HG03469 (cell line): ENCODE measurements around the gene MFSD11.
"Not testable (repeated sequence)": the region's sequence is repeated elsewhere in the genome, so short reads cannot be mapped to it uniquely, and the experiment has no call there.

Experiments
- ATAC-seq: cut with Tn5 transposase; IDR thresholded peaks from one replicate; pipeline ENCODE4 v1.9.1; 2021; ENCODE audit warnings: mild to moderate bottlenecking, moderate library complexity, moderate number of reproducible peaks; ENCODE audit not compliant: unreplicated experiment

The MFSD11 gene

DNA sequence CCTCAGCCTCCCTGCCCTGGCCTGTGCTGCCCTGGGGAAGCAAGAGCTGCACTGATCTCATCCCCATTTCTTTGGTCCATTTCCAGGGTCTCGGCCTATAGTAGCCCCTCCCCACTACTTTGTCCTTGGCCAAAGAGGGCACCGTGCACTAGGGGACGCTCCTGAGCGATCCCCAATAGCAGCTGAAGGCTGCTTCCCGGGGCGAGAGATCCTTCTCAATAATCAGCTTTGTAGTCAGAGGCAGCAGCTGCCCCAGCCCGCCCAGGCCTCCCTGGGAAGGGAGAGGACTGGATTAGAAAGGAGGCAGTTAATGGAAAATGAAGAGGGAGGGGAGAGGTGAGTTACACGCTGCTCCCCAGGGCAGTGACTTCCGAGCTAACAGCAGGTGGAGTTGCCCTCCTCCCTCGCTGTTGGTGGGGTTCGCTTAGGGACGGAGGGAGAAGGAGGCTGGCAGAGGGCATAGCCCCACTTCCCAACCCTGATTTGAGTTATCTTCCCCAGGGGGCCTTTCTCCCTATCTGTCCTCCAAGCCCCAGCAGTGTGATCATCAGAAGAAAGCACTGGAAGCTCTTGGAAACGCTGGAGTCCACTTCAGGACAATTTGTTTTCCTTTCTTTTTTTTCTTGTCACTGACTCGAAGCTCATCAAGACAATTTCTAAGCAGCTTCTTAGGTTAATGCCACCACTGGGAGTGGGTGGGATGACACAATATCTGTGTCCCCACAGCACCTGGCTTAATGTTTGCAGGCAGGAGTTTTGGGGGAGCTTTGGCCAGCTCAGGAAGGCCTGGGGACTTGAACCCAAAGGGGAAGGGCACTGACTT, 29.7 kb upstream of the MFSD11 start:
- ATAC-seq: no peak

DNA sequence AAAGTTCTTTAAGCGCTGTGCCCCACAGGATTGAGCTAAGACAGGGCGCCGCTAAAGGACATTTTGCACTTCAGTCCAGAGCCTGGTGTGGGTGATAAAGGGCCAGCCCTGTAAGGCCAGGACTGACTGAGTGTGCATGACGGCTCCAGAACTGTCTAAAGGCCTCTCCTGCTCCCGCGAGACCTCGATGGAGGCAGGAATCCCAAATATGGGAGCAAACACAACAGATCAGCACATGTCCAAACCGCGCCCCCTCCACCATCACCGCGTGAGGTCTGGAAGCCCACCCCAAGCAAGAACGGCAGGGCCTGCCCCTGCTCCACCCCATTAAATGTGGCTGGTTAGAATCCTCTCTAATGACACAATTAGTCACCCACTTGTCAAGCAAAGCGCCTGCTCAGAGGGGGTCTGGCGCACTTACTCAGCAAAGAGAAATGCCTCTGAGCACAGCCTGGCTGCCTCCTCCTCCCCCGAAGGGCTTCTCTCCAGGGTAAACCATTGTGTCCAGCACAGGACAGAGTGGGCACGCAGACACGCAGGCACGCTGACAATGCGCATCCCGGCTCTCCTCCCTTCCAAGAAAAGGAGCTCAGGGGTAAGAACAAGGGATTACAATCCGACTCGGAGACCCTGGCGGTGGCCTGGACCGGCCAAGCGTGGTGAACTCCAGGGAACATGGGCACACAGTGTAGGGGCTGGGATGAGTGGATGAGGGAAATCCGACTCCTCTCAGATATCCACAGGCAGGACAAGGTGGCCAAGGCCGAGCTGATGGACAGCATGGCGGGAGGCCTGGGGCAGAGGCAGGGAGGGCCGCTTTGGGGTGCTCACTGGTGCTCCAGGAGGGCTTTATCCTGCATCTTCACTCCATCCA, 28.6 kb upstream of the MFSD11 start:
- no peak for ATAC-seq

DNA sequence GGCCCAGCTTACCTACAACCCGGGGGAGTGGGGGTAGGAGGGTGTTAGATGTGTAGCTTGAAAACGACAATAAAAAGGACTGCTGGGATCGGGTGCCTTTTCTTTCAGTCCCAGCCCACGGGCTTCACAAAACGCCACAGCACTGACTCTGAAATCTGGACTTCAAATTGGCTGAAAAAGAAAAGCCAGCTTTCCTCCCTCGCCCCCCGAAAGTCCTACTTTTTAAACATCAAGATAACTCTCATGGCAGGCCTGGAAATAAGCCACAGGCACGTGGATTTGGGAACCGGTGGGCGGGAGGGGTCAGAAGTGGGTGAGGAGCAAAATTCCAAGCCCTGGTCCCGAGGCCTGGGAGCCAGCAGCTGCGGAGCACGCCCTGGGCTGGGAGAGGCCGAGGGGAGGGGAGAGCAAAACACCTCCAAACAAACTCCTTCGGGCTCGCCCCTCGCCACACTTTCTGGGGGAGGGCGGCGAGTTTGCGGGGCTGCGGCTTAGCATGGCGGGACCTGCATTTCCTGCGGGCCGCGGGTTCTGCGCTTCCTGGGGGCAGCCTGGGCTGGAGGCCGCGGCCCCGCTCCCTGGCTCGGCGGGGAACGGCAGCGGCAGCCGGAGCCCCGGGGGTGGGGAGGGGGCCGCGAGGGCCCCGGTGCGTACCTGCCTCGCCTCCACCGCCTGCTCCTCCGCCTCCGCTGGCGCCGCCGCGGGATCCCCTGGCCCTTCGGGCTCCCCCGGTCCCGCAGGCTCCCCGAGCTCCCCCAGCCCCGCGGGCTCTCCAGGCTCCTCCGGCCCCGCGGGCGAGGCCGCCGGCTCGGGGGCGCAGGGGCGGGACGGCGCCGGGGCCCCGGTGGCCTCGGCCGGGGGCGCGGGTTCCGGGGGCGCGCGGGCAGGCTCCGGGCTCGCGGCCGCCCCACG, 27.7 kb upstream of the MFSD11 start:
- not testable (repeated sequence) for ATAC-seq

DNA sequence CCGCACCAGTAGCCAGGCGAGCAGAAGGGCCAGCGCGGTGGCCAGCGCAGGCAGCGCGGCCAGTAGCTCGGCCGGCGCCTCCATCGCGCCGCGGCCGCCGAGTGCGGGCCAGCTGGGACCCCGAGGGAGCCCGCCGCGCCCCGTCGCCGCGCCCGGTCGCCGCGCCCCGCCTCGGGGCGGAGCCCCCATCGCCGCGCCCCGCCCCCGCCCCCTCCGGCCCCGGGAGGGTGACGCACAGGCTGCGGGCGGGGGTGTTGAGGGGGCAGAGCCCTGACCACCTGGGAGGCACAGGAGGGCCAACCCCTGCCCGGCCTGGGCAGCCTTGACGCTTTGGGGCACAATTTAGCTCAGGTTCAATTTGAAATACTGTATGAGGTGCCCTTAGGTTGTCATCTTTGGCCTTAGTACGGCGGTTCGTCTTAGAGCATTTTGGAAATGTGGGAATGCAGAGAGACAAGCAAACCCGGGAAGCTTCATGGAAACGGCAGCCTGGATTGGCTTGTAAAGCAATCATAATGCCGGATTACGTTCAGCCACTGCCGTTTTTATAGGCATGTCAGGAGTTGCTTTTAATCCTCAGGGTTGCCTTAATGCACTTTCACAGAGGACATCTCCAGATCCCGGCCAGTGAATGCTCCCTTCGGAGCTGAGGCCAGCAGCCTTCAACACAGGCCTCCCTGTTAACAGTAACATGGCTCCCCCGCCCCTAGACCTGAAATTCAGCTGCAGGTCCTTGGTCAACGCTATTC, 26.9 kb upstream of the MFSD11 start, which contains the start of gene MXRA7:
TSS of gene MXRA7 (minus strand) at position 103 of the 749 bp plus-strand sequence. CDS start at position 84, 19 bp downstream.
- no peak for ATAC-seq

DNA sequence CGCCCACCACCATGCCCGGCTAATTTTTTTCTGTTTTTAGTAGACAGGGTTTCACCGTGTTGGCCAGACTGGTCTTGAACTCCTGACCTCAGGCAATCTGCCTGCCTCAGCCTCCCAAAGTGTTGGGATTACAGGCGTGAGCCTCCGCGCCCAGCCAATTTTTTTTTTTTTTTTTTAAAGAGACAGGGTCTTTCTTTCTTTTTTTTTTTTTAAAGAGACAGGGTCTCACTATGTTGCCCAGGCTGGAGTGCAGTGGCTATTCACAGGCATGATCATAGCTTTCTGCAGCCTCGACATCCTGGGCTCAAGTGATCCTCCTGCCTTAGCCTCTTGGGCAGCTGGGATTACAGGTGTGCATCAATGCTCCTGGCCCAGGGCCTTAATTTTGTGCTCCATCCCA, 25.6 kb upstream of the MFSD11 start:
- not testable (repeated sequence) for ATAC-seq

DNA sequence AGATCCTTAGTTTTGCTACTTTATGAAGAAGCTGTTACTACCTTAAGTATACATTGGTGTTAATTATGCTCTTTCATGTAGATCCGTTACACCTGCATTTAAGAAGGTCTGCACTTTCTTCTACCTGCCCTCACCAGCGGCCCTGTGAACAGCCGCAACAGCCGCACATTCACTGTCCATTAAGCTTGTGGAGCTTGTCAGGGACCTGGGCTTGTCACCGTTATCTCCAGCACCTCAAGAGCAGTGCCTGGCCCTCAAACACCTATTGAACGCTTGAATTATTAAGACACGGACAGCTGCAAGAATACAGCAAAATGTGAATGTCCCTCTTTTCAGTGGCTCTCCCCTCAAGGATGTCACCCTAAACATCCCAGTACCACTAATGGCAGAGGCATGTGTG, 24.2 kb upstream of the MFSD11 start:
- no peak for ATAC-seq

DNA sequence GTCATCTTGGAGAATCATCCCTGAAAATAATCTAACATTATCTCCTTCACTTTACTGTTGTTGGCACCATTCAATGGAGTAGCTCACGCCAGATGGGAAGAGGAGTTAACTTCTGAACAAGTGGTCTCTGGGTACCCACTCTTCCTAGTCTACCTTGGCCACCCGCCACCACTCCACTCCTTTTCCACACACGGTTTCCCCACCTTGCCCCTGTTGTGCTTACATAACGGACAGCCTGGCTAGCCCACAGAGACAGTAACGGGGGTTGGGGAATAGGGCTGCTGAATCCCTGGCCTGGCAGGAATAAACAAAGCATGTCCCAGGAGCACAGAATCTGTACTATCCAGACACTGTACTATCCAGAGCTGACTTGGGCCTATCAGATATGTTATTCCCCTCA, 23.6 kb upstream of the MFSD11 start:
- no peak for ATAC-seq

DNA sequence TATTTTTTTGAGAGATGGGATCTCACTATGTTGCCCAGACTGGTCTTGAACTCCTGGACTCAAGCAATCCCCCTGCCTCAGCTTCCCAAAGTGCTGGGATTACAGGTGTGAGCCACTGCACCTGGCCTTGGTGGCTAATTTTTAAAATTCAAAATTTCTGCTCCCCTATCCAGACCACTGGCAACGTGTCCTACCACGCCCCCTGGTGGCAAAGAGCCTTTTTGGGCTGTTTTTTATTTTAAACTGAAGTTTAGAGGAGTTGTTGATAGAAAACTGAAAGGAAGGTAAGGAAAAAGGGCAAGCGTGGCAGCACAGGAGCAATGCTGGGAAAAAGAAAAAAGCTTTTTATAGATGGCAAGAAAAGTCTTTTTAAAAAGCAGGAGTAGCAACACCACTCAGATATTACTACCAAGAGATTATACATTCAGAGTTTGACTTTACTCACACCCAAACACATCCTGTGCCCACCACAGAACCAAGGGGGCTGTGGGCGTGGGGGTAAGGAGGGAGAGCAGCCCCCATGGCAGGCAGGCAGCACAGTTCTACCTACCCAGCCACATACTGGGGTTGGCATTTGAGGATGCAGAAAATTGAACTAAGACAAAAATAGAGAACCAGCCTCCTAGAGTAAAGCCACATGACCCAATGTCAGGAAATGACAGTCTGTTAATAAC, 23.0 kb upstream of the MFSD11 start:
- ATAC-seq: no peak

DNA sequence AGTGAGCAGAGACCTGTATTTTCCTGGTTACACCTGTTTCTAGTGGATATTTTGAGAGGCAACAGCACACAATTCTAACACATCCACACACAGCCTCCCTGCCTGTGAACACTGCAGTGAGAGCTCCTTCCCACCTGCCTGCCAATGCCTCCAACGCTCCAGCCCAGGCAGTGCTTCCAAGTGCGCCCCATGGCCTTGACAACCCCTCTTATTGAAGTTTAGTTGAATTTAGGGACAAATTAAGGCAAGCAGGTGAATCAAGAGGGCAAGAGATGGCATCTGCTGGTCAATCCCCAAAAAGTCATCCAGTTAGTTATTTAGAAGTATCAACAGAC, 22.5 kb upstream of the MFSD11 start:
- ATAC-seq: no peak

DNA sequence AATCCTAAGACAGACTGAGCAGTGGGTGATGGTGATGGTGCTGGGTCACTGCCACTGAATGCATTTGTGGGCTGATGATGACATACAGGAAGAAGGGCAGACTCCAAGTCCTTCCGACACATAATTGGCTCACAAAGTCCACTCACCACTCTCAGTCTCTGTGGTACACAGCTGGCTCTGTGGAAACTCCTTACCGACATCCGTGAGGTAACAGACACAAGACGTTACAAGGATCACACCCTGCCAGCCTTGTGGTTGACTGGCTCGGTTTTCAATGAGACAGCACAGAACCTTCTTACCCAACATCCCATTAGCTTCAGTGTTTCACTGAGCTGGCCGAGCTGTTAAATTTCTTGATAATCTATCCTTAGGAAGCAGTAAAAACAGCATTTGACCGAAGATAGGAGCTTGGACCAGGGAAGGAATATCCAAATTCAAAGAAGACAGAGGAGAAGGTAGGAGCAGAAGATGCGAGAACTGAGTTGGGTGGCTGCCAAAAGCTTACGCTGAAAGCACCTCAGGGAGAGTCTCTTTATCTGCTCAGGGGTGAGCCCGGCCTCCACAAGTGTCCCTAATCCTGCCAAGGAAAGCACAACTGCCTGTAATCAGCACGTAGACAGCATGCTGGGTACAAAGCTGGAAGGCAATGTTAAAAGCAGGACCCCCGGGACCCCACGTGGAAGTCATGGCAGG, 21.6 kb upstream of the MFSD11 start:
- no peak for ATAC-seq

DNA sequence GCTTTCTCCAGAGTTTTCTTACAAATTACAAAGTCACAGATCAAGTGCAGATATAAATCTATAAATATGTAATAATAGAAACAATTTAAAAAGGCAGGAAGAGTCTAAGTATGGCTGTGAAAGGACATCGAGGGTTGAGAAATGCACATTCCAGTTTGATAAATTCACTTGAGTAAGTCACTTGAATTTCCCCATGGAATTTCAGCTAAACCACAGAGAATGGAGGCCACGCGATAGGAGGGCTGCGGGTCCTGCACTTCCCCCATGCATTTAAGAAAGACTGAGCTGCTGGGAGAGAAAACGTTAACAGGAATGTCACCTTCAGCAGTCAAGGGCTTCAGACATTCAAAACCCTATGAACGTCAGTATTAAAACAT, 21.1 kb upstream of the MFSD11 start:
- no peak for ATAC-seq

DNA sequence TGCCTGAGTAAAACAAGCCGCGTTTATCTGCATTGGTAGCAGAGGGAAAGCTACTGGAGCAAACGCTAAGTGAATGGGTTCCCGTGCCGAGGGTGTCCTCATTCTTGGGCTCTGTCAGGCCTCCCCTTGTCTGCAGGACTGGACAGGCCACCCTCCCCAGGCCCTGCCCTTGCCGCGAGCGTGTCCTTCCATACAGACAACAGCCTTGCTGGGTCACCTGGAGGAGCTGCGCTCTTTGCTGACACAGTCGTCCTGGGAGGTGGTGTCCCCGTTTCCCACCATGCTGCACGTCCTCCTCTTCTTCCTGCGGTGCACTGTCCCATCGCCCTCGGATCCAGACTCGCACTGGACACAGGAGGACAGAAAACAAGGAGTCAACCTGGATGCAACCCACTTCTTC, 19.4 kb upstream of the MFSD11 start:
- ATAC-seq: no peak

DNA sequence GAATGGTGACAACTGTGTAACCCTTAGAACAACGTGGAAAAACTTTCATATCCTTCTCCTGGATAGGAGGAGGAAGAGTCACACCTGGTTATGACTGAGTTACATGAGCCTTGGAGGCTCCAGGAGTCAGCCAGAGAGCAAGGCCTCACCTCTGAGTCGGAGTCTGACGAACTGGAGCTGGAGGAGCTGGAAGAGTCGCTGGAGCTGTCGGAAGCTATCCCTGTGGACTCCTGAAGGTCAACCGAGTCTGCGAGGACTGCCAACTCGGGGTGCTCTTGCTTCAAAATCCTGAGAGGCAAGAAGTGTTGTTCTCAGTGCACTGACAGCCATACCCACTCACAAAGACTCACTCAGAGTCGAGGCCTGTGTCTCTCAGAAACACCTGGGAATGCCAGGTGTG, 17.7 kb upstream of the MFSD11 start:
- ATAC-seq: no peak

DNA sequence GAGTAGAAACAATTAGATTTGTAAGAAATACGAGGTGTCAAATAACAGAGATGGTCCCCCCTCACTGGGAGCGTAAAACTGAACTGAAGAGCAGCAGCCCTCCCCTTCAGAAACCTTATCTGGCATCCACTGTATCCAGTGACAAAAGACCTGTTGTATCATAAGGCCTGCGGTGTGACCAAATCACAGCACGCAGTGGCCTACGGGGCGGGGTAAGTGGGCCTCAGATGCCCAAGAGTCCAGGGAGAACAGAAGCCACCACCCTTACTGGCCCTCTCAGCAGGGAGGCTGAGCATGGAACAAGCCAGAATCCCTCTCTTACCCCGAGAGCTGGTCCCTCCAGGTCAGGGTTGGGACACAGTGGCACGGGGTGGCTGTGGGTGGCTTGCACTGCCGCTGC, 17.0 kb upstream of the MFSD11 start:
- ATAC-seq: no peak

DNA sequence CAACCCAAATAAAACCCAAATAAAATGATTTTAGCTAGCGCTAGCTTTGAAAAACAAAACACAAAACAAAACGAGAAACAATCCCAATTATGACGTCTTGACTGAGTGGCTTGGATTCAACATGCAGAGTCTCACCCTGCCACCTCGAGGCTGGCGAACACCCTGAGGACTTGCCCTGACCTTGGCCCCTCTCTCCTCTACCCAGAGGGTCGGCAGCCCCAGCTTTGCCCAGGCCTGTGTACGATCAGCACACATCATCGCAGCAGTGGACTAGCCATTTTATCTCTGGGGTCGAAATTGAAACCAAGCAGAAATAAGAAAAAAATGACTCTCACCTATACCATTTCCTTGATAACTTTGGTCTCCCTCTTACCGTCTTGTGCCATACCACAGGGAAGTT, 16.5 kb upstream of the MFSD11 start:
- ATAC-seq: no peak

DNA sequence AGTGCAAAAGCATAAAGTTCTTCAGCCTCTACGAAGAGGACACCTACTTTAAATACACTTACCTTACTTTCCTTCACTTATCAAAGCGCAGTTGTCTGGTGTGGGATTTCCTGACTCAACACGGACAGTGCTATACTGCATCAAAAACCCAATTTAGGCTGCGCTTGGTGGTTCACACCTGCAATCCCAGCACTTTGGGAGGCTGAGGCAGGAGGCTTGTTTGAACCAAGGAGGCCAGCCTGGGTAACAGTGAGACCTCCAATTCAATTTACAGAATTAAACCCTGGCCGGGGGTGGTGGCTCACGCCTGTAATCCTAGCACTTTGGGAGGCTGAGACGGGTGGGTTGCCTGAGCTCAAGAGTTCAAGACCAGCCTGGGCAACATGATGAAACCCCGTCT, 15.6 kb upstream of the MFSD11 start:
- no peak for ATAC-seq

DNA sequence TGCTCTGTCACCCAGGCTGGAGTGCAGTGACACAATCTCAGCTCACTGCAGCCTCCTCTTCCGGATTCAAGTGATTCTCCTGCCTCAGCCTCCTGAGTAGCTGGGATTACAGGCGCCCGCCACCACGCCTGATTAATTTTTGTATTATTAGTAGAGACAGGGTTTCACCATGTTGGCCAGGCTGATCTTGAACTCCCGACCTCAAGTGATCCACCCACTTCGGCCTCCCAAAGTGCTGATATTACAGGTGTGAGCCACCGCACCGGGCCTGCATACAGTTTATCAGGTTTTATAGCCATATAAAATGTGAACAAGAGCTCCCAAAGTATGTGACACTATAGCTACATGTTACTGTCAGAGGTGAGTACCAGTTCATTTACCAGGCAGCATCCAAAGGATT, 14.9 kb upstream of the MFSD11 start:
- not testable (repeated sequence) for ATAC-seq

DNA sequence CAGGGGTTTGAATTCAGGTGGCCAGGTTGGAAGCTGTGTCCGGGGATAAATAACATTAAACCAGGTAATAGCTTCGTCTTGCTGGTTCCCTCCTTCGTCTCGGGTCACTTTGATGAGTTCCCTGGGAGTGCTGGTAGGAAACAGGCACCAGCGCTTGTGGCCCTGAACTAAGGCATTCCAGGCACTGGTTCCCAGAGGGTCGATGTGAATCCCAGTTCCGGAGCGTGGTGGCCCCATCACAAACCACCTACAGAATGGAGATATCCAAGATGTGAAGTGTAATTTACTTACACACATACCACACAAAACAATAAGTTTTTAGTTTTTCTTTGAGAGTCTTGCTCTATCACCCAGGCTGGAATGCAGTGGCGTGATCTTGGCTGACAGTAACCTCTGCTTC, 14.1 kb upstream of the MFSD11 start:
- no peak for ATAC-seq

DNA sequence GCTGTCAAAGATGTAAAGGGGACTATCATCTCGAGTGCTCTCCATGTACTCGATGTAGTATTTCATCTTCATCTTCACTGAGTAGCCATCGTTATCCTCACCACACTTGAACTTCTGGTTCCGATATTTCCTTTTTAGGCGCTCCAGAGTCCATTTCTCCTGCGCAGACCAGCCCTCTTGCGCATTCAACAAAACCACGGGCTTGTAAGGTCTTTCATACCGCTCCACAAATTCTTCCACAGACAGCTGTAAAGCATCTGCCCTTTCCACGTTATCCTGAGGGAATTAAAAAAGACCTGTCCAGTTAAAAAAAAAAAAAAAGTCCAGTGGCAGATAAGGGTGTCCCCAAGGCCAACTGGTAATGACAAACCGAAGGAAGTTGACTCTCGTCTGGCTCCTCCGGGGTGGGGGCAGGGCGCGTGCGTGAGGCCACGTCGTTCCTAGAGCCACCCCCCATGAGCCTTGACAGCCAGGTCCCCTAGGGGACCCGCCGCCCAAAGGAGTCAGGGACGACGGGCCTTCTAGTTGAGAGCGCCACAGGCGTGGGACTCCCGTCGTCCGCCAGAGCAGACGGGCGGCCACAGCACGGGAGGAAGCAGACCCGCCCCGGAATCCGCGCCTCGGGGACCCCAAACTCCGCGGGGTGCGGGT, 12.2 kb upstream of the MFSD11 start:
- no peak for ATAC-seq
